ENCODE results near the gene MAML2. TPM values are rescaled to one million over a fixed set of nuclear protein-coding genes. Genes with fewer than 3 reads are reported as not detected.

The MAML2 gene
- total RNA-seq, 2 experiments from 2014 or later = 11.8 to 12.5 TPM

- Mint-ChIP-seq H3K9me3 (no peaks in the 10 kb centered on the region), H3K27ac (no peak overlapping the region), H3K36me3 (ENCODE audit: low read depth) (peaks cover 3% of the 10 kb centered on the region), H3K4me1 (ENCODE audit: low read depth) (peaks cover 41% of the 10 kb centered on the region), H3K27me3 (no peaks in the 10 kb centered on the region), H3K4me3 (no peak overlapping the region)
- ATAC-seq (no peak), DNase-seq (no peak)
- POLR2A ChIA-PET = interaction anchor here (0.6 to 1.2 kb wide), 3 partner anchors 9 to 10 kb away, joined by 3 to 4 read pairs (median 3); no protein-coding TSS in a partner anchor
- TF ChIP-seq CTCF (IDR thresholded peaks at IDR 0.05) = no peak
- CTCF ChIA-PET = no interaction called here
- intact Hi-C loops (cut with micrococcal nuclease) = no loop called here
Measured at GRCh38 chr11:96146765-96147164, 196.2 kb downstream of the MAML2 start.

- Mint-ChIP-seq H3K36me3 (ENCODE audit: low read depth) (peaks cover 4% of the 10 kb centered on the region), H3K4me3 (no peak overlapping the region), H3K27me3 (no peaks in the 10 kb centered on the region), H3K4me1 (ENCODE audit: low read depth) (peaks cover 55% of the 10 kb centered on the region), H3K9me3 (no peaks in the 10 kb centered on the region), H3K27ac (no peak overlapping the region)
- no peak for TF ChIP-seq CTCF (IDR thresholded peaks at IDR 0.05)
- intact Hi-C loops (cut with micrococcal nuclease) = no loop called here
- DNase-seq (no peak), ATAC-seq (no peak)
- CTCF ChIA-PET = interaction anchor here (1.5 to 2.0 kb wide), 3 partner anchors 10 to 13 kb away, joined by 3 to 5 read pairs (median 3); no protein-coding TSS in a partner anchor
- POLR2A ChIA-PET = interaction anchor here (1.1 kb wide), 1 partner anchor 50 kb away, joined by 3 read pairs; no protein-coding TSS in a partner anchor
Measured at GRCh38 chr11:96145163-96145585, 197.8 kb downstream of the MAML2 start.

- H3K4me3 Mint-ChIP-seq = no peak overlapping the region
- H3K27me3 Mint-ChIP-seq = no peaks in the 10 kb centered on the region
- CTCF ChIA-PET = interaction anchor here (1.5 to 2.0 kb wide), 3 partner anchors 10 to 12 kb away, joined by 3 to 5 read pairs (median 3); no protein-coding TSS in a partner anchor
- H3K36me3 Mint-ChIP-seq (ENCODE audit: low read depth) = peaks cover 10% of the 10 kb centered on the region
- DNase-seq = no peak
- no peak overlapping the region for H3K27ac Mint-ChIP-seq
- ATAC-seq = no peak
- peaks cover 62% of the 10 kb centered on the region for H3K4me1 Mint-ChIP-seq (ENCODE audit: low read depth)
- no peak for TF ChIP-seq CTCF (IDR thresholded peaks at IDR 0.05)
- no peaks in the 10 kb centered on the region for H3K9me3 Mint-ChIP-seq
- intact Hi-C loops (cut with micrococcal nuclease) = no loop called here
- POLR2A ChIA-PET = interaction anchor here (1.1 kb wide), 1 partner anchor 49 kb away, joined by 3 read pairs; no protein-coding TSS in a partner anchor
Measured at GRCh38 chr11:96144553-96144952, 198.4 kb downstream of the MAML2 start.

GRCh38 chr11:96143041-96143521 is 199.9 kb downstream of the MAML2 start:
- Mint-ChIP-seq H3K4me1 (ENCODE audit: low read depth) (peaks cover 65% of the 10 kb centered on the region), H3K36me3 (ENCODE audit: low read depth) (peaks cover 15% of the 10 kb centered on the region), H3K27ac (no peak overlapping the region), H3K27me3 (no peaks in the 10 kb centered on the region), H3K9me3 (no peaks in the 10 kb centered on the region), H3K4me3 (no peak overlapping the region)
- intact Hi-C loops (cut with micrococcal nuclease) = no loop called here
- ChIA-PET CTCF (interaction anchor here (0.9 to 1.3 kb wide), 2 partner anchors 9 to 20 kb away, joined by 3 read pairs; no protein-coding TSS in a partner anchor), POLR2A (no interaction called here)
- ATAC-seq (no peak), DNase-seq (no peak)
- no peak for TF ChIP-seq CTCF (IDR thresholded peaks at IDR 0.05)

- DNase-seq = no peak
- ATAC-seq = no peak
- intact Hi-C loops (cut with micrococcal nuclease) = no loop called here
- peaks cover 21% of the 10 kb centered on the region for H3K36me3 Mint-ChIP-seq (ENCODE audit: low read depth)
- TF ChIP-seq CTCF (IDR thresholded peaks at IDR 0.05) = no peak
- no peaks in the 10 kb centered on the region for H3K27me3 Mint-ChIP-seq
- no peaks in the 10 kb centered on the region for H3K9me3 Mint-ChIP-seq
- peaks cover 69% of the 10 kb centered on the region for H3K4me1 Mint-ChIP-seq (ENCODE audit: low read depth)
- no peak overlapping the region for H3K27ac Mint-ChIP-seq
- no peak overlapping the region for H3K4me3 Mint-ChIP-seq
- CTCF ChIA-PET = interaction anchor here (0.7 kb wide), 1 partner anchor 97 kb away, joined by 3 read pairs; no protein-coding TSS in a partner anchor
- POLR2A ChIA-PET = interaction anchor here (0.9 kb wide), 1 partner anchor 27 kb away, joined by 3 read pairs; no protein-coding TSS in a partner anchor
Measured at GRCh38 chr11:96141626-96142025, 201.4 kb downstream of the MAML2 start.

Data from activated CD8-positive, alpha-beta T cell treated with anti-CD3 and anti-CD28 coated beads for 36 hours (primary cell).